ENCODE data around the gene VAT1. TPM values are rescaled to one million over a fixed set of nuclear protein-coding genes. Genes with fewer than 3 reads are reported as not detected.

VAT1 gene
- total and polyA plus RNA-seq, 2 of the 13 experiments (the other 11 are each of a cell fraction or from before 2014, with no cell fraction given) = 143 to 205 TPM

DNA sequence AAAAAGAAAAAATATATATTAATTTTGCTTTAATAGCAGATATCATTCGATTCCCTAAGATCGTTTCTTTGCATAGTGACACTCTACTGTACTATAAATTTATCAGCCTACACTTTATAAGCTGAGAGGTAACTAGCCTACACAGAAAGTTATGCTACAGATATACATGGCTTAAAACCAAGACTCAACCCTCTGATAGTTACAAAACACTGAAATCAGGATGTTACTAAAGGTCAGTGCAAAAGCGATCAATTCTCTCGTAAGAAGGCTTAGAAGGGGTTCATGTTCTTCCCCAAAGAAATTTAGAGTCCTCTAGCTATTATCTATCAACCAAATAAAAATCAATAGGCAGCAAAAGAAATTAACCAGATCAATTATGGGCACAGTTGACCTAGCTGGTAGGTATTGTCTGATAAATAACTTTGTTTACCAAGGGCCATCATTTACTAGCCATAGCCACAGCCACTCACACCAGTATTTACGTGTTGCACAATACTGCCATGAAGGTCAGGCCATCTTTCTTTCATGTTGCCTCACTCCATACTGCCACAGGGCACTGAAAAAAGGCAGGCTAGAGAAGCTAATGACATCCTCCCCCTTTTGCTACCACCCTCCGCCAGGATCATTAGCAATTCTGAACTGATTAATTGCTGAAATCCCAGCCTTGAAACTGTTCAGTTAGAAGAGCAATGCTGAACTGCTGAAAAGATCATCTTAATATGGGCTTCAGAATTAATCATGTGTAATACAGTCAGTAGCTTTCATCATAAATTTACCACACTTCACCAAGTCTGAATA is 46.6 kb upstream of the VAT1 start (continued):
- TF ChIP-seq, protein P1, sequence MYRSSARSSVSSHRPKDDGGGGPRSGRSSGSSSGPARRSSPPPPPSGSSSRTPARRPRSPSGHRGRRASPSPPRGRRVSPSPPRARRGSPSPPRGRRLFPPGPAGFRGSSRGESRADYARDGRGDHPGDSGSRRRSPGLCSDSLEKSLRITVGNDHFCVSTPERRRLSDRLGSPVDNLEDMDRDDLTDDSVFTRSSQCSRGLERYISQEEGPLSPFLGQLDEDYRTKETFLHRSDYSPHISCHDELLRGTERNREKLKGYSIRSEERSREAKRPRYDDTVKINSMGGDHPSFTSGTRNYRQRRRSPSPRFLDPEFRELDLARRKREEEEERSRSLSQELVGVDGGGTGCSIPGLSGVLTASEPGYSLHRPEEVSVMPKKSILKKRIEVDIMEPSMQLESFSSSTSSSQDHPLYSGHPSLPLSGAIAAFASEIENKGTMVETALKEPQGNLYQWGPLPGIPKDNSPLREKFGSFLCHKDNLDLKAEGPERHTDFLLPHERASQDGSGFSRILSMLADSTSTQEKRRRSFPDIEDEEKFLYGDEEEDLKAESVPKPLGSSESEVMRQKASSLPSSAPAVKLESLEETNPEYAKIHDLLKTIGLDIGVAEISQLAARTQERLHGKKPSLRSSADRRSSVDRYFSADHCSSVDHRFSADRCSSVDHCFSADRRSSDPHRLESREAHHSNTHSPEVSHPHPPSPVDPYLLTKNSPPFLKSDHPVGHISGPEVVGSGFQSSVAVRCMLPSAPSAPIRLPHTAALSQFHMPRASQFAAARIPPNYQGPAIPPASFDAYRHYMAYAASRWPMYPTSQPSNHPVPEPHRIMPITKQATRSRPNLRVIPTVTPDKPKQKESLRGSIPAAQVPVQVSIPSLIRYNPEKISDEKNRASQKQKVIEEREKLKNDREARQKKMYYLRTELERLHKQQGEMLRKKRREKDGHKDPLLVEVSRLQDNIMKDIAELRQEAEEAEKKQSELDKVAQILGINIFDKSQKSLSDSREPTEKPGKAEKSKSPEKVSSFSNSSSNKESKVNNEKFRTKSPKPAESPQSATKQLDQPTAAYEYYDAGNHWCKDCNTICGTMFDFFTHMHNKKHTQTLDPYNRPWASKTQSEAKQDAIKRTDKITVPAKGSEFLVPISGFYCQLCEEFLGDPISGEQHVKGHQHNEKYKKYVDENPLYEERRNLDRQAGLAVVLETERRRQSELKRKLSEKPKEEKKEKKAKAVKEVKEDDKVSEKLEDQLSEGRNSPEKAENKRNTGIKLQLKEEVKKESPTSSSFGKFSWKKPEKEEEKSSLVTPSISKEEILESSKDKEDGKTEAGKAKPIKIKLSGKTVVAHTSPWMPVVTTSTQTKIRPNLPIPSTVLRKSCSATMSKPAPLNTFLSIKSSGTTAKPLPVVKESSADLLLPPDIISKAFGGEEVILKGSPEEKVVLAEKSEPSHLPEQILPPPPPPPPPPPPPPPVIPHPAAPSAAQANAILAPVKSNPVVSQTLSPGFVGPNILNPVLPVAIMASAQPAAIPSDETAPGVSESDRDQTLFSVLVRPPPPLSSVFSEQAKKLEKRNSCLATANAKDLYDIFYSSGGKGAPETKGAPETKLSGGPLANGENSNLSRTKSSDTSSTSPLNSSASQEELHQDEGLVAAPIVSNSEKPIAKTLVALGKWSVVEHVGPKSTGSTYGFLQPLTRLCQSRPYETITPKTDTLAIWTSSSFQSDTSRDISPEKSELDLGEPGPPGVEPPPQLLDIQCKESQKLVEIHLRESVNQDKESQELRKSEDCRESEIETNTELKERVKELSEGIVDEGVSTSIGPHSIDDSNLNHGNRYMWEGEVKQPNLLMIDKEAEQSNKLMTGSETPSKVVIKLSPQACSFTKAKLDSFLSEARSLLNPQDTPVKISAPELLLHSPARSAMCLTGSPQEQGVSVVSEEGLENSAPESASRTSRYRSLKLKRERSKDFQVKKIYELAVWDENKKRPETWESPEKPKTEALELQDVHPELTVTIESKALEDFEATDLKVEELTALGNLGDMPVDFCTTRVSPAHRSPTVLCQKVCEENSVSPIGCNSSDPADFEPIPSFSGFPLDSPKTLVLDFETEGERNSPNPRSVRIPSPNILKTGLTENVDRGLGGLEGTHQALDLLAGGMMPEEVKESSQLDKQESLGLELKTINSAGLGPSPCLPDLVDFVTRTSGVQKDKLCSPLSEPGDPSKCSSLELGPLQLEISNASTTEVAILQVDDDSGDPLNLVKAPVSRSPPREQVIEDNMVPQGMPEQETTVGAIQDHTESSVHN (CRISPR knock-in tag; IDR thresholded peaks at IDR 0.05) = no peak
- no peak for TF ChIP-seq NPAS2 (CRISPR knock-in tag; IDR thresholded peaks at IDR 0.05; ENCODE audit: borderline replicate concordance)
- no peak for TF ChIP-seq TCF12 (IDR thresholded peaks at IDR 0.05)
- peak; percentile 93 for TF ChIP-seq TCF12 (CRISPR knock-in tag; IDR thresholded peaks at IDR 0.05)
- TF ChIP-seq ZNF777 (CRISPR knock-in tag; IDR thresholded peaks at IDR 0.05) = no peak
- TF ChIP-seq, protein P2, sequence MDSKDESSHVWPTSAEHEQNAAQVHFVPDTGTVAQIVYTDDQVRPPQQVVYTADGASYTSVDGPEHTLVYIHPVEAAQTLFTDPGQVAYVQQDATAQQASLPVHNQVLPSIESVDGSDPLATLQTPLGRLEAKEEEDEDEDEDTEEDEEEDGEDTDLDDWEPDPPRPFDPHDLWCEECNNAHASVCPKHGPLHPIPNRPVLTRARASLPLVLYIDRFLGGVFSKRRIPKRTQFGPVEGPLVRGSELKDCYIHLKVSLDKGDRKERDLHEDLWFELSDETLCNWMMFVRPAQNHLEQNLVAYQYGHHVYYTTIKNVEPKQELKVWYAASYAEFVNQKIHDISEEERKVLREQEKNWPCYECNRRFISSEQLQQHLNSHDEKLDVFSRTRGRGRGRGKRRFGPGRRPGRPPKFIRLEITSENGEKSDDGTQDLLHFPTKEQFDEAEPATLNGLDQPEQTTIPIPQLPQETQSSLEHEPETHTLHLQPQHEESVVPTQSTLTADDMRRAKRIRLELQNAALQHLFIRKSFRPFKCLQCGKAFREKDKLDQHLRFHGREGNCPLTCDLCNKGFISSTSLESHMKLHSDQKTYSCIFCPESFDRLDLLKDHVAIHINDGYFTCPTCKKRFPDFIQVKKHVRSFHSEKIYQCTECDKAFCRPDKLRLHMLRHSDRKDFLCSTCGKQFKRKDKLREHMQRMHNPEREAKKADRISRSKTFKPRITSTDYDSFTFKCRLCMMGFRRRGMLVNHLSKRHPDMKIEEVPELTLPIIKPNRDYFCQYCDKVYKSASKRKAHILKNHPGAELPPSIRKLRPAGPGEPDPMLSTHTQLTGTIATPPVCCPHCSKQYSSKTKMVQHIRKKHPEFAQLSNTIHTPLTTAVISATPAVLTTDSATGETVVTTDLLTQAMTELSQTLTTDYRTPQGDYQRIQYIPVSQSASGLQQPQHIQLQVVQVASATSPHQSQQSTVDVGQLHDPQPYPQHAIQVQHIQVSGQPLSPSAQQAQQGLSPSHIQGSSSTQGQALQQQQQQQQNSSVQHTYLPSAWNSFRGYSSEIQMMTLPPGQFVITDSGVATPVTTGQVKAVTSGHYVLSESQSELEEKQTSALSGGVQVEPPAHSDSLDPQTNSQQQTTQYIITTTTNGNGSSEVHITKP (CRISPR knock-in tag; IDR thresholded peaks at IDR 0.05; ENCODE audit: low read depth) = 0 out of 2 replicates have a peak, but pooled peaks have one; percentile 66
